HG03280 (cell line): Measurements from ENCODE around the gene CETP.
A peak's percentile ranks its signal among the peaks of the same experiment; 100 is the strongest.

Experiments
- ATAC-seq: cut with Tn5 transposase; IDR thresholded peaks from one replicate; pipeline ENCODE4 v1.9.1; 2021; ENCODE audit warnings: mild to moderate bottlenecking, moderate library complexity; ENCODE audit not compliant: unreplicated experiment

The CETP gene

GRCh38 chr16:56961851-56962281, at the start of gene CETP:
TSS of gene CETP (plus strand) at chr16:56961950. CDS start at chr16:56961980, 30 bp downstream.
- no peak for ATAC-seq

GRCh38 chr16:56912746-56913708, 48.7 kb upstream of the CETP start:
- no peak for ATAC-seq

GRCh38 chr16:56914896-56915295, 46.9 kb upstream of the CETP start:
- ATAC-seq, result no peak

GRCh38 chr16:56915336-56916119, 46.2 kb upstream of the CETP start:
- no peak for ATAC-seq

- ATAC-seq, result peak; percentile 65
Measured at GRCh38 chr16:56916571-56917403, 45.0 kb upstream of the CETP start.

- no peak for ATAC-seq
Measured at GRCh38 chr16:56918467-56919012, 43.2 kb upstream of the CETP start.

- no peak for ATAC-seq
Measured at GRCh38 chr16:56919099-56919800, 42.5 kb upstream of the CETP start.

GRCh38 chr16:56921571-56921970, 40.2 kb upstream of the CETP start:
- ATAC-seq, result no peak

GRCh38 chr16:56923481-56924091, 38.2 kb upstream of the CETP start:
- ATAC-seq, result no peak

- no peak for ATAC-seq
Measured at GRCh38 chr16:56927471-56927870, 34.3 kb upstream of the CETP start.

GRCh38 chr16:56929639-56930038, 32.1 kb upstream of the CETP start:
- ATAC-seq, result no peak

- no peak for ATAC-seq
Measured at GRCh38 chr16:56930486-56931270, 31.1 kb upstream of the CETP start.

- ATAC-seq, result peak; percentile 38
Measured at GRCh38 chr16:56931271-56931891, 30.4 kb upstream of the CETP start.

- ATAC-seq, result peak; percentile 91
Measured at GRCh38 chr16:56931892-56932720, 29.6 kb upstream of the CETP start, which contains the start of gene HERPUD1. TSS of gene HERPUD1 (plus strand) at chr16:56932142. CDS start at chr16:56932245, 103 bp downstream.

GRCh38 chr16:56932721-56933619, 28.8 kb upstream of the CETP start:
- no peak for ATAC-seq
